HEK293 (cell line): ENCODE results near the gene HMOX1.

Experiments
- ATF2 ChIP-seq: fragments of 450-650 bp; formaldehyde crosslinking; IDR thresholded peaks from 2 replicates; pipeline ENCODE4 v1.5.1; 2016; ENCODE audit warnings: missing biosample characterization, missing genetic modification characterization, low read depth
- CTCF ChIP-seq: fragments of 450-650 bp; formaldehyde crosslinking; IDR thresholded peaks from 2 replicates; pipeline ENCODE4 v1.5.1; 2016; ENCODE audit warnings: missing biosample characterization, missing genetic modification characterization
- GLI2 ChIP-seq: fragments of 450-650 bp; formaldehyde crosslinking; IDR thresholded peaks from 2 replicates; pipeline ENCODE4; 2017; ENCODE audit warnings: missing biosample characterization, missing genetic modification characterization, low read depth, borderline replicate concordance
- SETDB1 ChIP-seq: IDR thresholded peaks from one replicate; pipeline ENCODE4 v1.6.1; 2017; ENCODE audit warnings: mild to moderate bottlenecking, low read length, moderate library complexity, mixed read lengths; ENCODE audit not compliant: insufficient read length
- YY1 ChIP-seq: fragments of 450-650 bp; formaldehyde crosslinking; IDR thresholded peaks from 2 replicates; pipeline ENCODE4 v1.5.1; 2018; ENCODE audit warnings: missing biosample characterization, missing genetic modification characterization
- ZBTB10 ChIP-seq: fragments of 450-650 bp; formaldehyde crosslinking; IDR thresholded peaks from 2 replicates; pipeline ENCODE4 v1.5.1; 2016; ENCODE audit warnings: missing biosample characterization, missing genetic modification characterization
- ZBTB7A ChIP-seq: fragments of 450-650 bp; formaldehyde crosslinking; IDR thresholded peaks from 2 replicates; pipeline ENCODE4 v1.5.1; 2016; ENCODE audit warnings: low read depth, missing biosample characterization, missing genetic modification characterization
- ZNF148 ChIP-seq: fragments of 450-650 bp; formaldehyde crosslinking; IDR thresholded peaks from 2 replicates; pipeline ENCODE4 v1.5.0; 2017; ENCODE audit warnings: missing biosample characterization, missing genetic modification characterization, borderline replicate concordance
- ZNF214 ChIP-seq: fragments of 450-650 bp; formaldehyde crosslinking; IDR thresholded peaks from 2 replicates; pipeline ENCODE4 v1.5.1; 2017; ENCODE audit warnings: missing biosample characterization, mild to moderate bottlenecking, missing genetic modification characterization, borderline replicate concordance
- ZNF26 ChIP-seq: fragments of 450-650 bp; formaldehyde crosslinking; IDR thresholded peaks from 2 replicates; pipeline ENCODE4 v1.5.1; 2016; ENCODE audit warnings: missing biosample characterization, missing genetic modification characterization
- ZNF558 ChIP-seq: fragments of 450-650 bp; formaldehyde crosslinking; IDR thresholded peaks from 2 replicates; pipeline ENCODE4 v1.5.1; 2016; ENCODE audit warnings: missing biosample characterization, missing genetic modification characterization

- TF ChIP-seq ZBTB7A (tag by site-specific recombination), result no peak
- TF ChIP-seq CTCF (tag by site-specific recombination), result no peak
- TF ChIP-seq GLI2 (tag by site-specific recombination), result no peak
- no peak for TF ChIP-seq ATF2 (tag by site-specific recombination)
- TF ChIP-seq SETDB1, result no peak
- no peak for TF ChIP-seq ZNF214 (tag by site-specific recombination)
- TF ChIP-seq ZNF148 (tag by site-specific recombination), result no peak
- no peak for TF ChIP-seq ZNF558 (tag by site-specific recombination)
- no peak for TF ChIP-seq ZNF26 (tag by site-specific recombination)
- TF ChIP-seq YY1 (tag by site-specific recombination), result no peak
- TF ChIP-seq ZBTB10 (tag by site-specific recombination), result no peak
Measured at GRCh38 chr22:35349704-35350538, 31.0 kb upstream of the HMOX1 start.
